Mesothelial cell of epicardium (in vitro differentiated cells): ENCODE results near the gene PGBD2. TPM values are rescaled to one million over a fixed set of nuclear protein-coding genes. Genes with fewer than 3 reads are reported as not detected.

Experiments used
- DNase-seq, 2 experiments: peaks; one replicate each; pipeline ENCODE4 v3.0.0; 2021; ENCODE audit warnings: low spot score in 2 of 2; ENCODE audit not compliant: unreplicated experiment in 2 of 2
- H3K27ac Mint-ChIP-seq: 2 replicates; pipeline ENCODE4 v1.8.0; 2021; ENCODE audit warnings: mixed read lengths
- H3K27me3 Mint-ChIP-seq: 2 replicates; pipeline ENCODE4 v1.8.0; 2021; ENCODE audit warnings: low read depth, mixed read lengths
- H3K36me3 Mint-ChIP-seq: 2 replicates; pipeline ENCODE4 v1.8.0; 2021; ENCODE audit warnings: mixed read lengths
- H3K4me1 Mint-ChIP-seq: 2 replicates; pipeline ENCODE4 v1.8.0; 2021; ENCODE audit warnings: mixed read lengths
- H3K4me3 Mint-ChIP-seq: 2 replicates; pipeline ENCODE4 v1.8.0; 2021; ENCODE audit warnings: mild to moderate bottlenecking, moderate library complexity, mixed read lengths
- H3K9me3 Mint-ChIP-seq: 2 replicates; pipeline ENCODE4 v1.8.0; 2021; ENCODE audit warnings: mixed read lengths
- total RNA-seq: library from RNA; stranded (reverse); gene quantifications from 3 replicates; pipeline ENCODE4 v1.2.1, GENCODE V29; 2021
- TF ChIP-seq, protein P1 (sequence below): fragments of 200-600 bp; sonication (generic); IDR thresholded peaks from one replicate; pipeline ENCODE4 v1.5.0; 2021; ENCODE audit warnings: antibody characterized with exemption; ENCODE audit not compliant: unreplicated experiment

PGBD2 gene, protein sequence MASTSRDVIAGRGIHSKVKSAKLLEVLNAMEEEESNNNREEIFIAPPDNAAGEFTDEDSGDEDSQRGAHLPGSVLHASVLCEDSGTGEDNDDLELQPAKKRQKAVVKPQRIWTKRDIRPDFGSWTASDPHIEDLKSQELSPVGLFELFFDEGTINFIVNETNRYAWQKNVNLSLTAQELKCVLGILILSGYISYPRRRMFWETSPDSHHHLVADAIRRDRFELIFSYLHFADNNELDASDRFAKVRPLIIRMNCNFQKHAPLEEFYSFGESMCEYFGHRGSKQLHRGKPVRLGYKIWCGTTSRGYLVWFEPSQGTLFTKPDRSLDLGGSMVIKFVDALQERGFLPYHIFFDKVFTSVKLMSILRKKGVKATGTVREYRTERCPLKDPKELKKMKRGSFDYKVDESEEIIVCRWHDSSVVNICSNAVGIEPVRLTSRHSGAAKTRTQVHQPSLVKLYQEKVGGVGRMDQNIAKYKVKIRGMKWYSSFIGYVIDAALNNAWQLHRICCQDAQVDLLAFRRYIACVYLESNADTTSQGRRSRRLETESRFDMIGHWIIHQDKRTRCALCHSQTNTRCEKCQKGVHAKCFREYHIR
- 8.5 to 9.7 TPM (median 8.6 TPM) in 3 replicates for total RNA-seq

DNA sequence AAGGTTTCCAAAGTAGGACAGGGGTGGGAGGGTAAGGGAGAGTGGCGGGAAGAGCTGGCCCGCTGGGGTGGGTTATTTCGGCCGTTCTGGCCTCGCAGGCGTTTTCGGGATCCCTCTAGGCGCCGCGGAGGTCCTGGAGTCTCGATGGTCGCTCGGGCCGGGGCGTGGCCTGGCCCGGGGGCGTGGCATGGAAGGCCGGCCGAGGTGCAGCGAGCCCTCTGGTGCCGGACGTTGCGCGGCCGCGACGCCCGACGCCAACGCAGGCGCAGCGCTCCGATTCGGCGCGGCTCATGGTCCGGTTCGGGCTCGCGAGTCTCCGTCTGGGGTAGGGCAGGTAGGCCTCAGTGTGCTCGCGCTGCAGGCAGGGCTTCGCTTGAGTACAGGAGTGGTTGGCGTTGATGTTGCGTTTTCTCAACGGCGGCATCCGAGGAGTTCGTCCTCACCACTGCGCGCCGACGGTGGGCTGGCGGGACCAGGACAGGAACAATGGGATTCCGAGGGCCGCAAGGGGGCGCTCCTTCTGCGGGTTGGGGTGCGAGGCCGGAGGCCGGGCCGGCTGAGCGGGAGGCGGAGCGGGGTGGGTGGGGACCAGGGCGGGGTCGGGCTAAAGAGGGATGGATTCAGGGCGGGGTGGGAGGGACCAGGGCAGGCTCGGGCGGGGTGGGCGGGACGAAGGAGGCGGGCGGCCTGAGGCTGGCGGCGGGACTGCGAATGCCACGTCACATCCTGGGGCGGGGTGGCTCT, at the start of gene PGBD2:
Gene PGBD2, plus strand, starts transcription at position 227 of the 744 bp plus-strand sequence. CDS start 7,628 bp downstream, outside the sequence.
- Mint-ChIP-seq H3K9me3 (no peaks in the 10 kb centered on the region), H3K4me3 (peak within 1 kb of the TSS; percentile 94), H3K27ac (peak within 1 kb of the TSS; percentile 100), H3K36me3 (peaks cover 2% of the 10 kb centered on the region), H3K4me1 (peaks cover 39% of the 10 kb centered on the region), H3K27me3 (peaks cover 9% of the 10 kb centered on the region)
- DNase-seq = peak; percentile 90 to 99
- TF ChIP-seq, protein P1, sequence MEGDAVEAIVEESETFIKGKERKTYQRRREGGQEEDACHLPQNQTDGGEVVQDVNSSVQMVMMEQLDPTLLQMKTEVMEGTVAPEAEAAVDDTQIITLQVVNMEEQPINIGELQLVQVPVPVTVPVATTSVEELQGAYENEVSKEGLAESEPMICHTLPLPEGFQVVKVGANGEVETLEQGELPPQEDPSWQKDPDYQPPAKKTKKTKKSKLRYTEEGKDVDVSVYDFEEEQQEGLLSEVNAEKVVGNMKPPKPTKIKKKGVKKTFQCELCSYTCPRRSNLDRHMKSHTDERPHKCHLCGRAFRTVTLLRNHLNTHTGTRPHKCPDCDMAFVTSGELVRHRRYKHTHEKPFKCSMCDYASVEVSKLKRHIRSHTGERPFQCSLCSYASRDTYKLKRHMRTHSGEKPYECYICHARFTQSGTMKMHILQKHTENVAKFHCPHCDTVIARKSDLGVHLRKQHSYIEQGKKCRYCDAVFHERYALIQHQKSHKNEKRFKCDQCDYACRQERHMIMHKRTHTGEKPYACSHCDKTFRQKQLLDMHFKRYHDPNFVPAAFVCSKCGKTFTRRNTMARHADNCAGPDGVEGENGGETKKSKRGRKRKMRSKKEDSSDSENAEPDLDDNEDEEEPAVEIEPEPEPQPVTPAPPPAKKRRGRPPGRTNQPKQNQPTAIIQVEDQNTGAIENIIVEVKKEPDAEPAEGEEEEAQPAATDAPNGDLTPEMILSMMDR = peak; percentile 74

DNA sequence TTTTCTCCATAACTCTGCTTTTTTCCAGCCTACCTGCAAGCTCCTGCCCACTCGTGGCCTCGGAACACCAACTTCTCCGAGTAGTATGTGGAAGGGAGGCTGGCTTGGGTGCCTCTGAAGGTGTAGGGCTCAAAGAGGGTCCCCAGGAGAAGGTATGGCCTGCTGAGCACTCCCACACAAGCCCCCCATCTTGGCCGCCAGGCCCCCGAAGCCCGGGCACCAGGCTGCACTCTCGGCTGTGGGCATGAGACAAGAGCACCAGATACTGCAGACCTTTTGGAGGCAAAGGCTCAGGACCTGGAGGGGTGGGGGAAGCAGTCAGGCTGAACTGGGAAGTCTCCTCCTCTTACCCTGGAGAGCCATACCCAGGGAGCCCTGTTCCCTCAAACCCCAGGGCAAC, 48.8 kb upstream of the PGBD2 start:
- no peak for DNase-seq
- peak overlapping the region; percentile 82 for H3K4me3 Mint-ChIP-seq
- H3K27ac Mint-ChIP-seq = peak overlapping the region; percentile 97
- H3K27me3 Mint-ChIP-seq = peaks cover 2% of the 10 kb centered on the region
- no peaks in the 10 kb centered on the region for H3K9me3 Mint-ChIP-seq
- H3K4me1 Mint-ChIP-seq = peaks cover 32% of the 10 kb centered on the region
- TF ChIP-seq, protein P1 = no peak
- peaks cover 6% of the 10 kb centered on the region for H3K36me3 Mint-ChIP-seq

DNA sequence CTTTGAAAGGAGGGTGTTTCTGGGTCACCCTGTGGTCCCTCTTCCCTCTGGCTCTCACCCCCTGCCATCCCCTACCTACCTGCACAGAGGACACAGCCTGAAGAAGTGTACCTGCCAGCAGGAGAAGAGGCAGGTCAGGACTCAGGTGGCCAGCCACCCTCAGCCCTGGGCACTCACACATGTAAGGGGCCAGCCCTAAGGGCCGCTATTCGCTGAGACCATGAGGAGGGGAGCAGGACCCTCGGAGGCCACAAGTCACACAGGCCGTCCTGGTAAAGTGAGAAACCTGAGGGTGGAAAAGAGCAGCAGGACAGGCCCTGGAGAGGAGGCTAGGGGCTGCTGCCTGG, 48.3 kb upstream of the PGBD2 start:
- no peak for DNase-seq
- Mint-ChIP-seq H3K9me3 (no peaks in the 10 kb centered on the region), H3K36me3 (peaks cover 6% of the 10 kb centered on the region), H3K4me3 (peak overlapping the region; percentile 82), H3K4me1 (peaks cover 36% of the 10 kb centered on the region), H3K27ac (peak overlapping the region; percentile 97), H3K27me3 (peaks cover 6% of the 10 kb centered on the region)
- TF ChIP-seq, protein P1 = no peak

DNA sequence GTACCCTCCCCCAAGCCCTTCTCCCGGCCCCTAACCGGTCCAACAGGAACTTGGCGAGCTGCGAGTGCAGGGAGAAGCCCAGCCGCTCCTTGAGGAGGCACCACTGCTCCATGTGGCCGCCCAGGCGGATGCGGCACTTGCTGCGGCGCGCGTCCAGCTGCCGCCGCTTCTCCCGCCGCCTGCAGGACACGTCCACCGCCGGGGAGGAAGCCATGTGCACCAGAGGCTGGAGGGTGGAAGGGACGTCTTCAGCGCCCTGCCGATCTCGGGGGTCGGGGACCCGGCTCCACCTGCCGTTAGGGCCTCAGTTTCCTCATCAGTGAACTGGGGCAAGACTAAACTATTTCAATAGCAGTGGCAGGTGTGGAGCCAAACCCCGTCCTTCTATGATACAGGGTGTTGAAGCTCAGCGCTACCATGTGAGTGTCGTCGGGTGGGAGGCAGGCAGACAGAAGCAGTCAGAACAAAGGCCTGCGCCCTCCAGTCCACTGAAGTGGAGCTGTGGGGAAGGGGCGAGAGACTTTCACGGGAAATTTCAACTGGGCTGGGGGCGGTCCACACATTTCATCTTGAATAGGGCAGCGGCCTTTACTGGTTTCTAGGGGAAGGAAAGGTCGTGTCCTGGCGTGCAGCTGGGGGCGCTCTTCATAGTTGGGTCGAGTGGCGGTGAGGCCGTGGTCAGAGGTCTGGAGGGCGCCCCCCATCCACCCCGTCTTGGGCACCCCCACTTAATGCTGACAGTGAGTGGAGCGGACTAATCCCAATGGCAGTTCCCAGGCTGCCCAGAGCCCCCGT, 47.7 kb upstream of the PGBD2 start:
- Mint-ChIP-seq H3K4me3 (peak overlapping the region; percentile 82), H3K27me3 (peaks cover 10% of the 10 kb centered on the region), H3K36me3 (peaks cover 6% of the 10 kb centered on the region), H3K4me1 (peaks cover 39% of the 10 kb centered on the region), H3K27ac (peak overlapping the region; percentile 97), H3K9me3 (no peaks in the 10 kb centered on the region)
- TF ChIP-seq, protein P1 = no peak
- peak; percentile 56 to 79 for DNase-seq
